GM23338 (cell line): ENCODE results near the gene KCND2. TPM values are rescaled to one million over a fixed set of nuclear protein-coding genes. Genes with fewer than 3 reads are reported as not detected.

Experiments used
- ATAC-seq: fragments of 200-7000 bp; cut with Tn5 transposase; 3 replicates; pipeline ENCODE4 v1.9.1; 2020
- DNase-seq: peaks from one replicate; pipeline ENCODE4 v3.0.0-alpha.2; 2015; ENCODE audit warnings: low spot score
- H2AFZ ChIP-seq: fragments of 200-600 bp; sonication (generic); 2 replicates; pipeline ENCODE4 v1.8.0; 2016; ENCODE audit warnings: antibody characterized with exemption, mild to moderate bottlenecking, moderate library complexity
- H3F3A ChIP-seq: fragments of 200-600 bp; sonication (generic); replicated peaks from 2 replicates; pipeline ENCODE4 v1.8.0; 2017; ENCODE audit warnings: antibody characterized with exemption, mixed run types, low read depth
- H3K27ac ChIP-seq: fragments of 200-600 bp; sonication (generic); 2 replicates; pipeline ENCODE4 v1.6.1; 2016; ENCODE audit warnings: low read depth
- H3K27me3 ChIP-seq: fragments of 200-600 bp; sonication (generic); 2 replicates; pipeline ENCODE4 v1.8.0; 2016; ENCODE audit warnings: mild to moderate bottlenecking, mixed run types, moderate library complexity; ENCODE audit not compliant: insufficient read depth
- H3K36me3 ChIP-seq: fragments of 200-600 bp; sonication (generic); 2 replicates; pipeline ENCODE4 v1.8.0; 2016; ENCODE audit warnings: mild to moderate bottlenecking; ENCODE audit not compliant: insufficient read depth
- H3K4me1 ChIP-seq: fragments of 200-600 bp; sonication (generic); 2 replicates; pipeline ENCODE4 v1.8.0; 2016; ENCODE audit warnings: mild to moderate bottlenecking, moderate library complexity; ENCODE audit not compliant: insufficient read depth
- H3K4me2 ChIP-seq: fragments of 200-600 bp; sonication (generic); 2 replicates; pipeline ENCODE4 v1.7.1; 2017; ENCODE audit warnings: mixed run types
- H3K4me3 ChIP-seq: fragments of 200-600 bp; sonication (generic); 2 replicates; pipeline ENCODE4 v1.6.1; 2016; ENCODE audit warnings: mixed run types
- H3K79me2 ChIP-seq: fragments of 200-600 bp; sonication (generic); replicated peaks from 2 replicates; pipeline ENCODE4 v1.8.0; 2017; ENCODE audit warnings: mild to moderate bottlenecking; ENCODE audit not compliant: insufficient read depth
- H3K9me2 ChIP-seq: fragments of 200-600 bp; sonication (generic); 2 replicates; pipeline ENCODE4 v1.8.0; 2017; ENCODE audit not compliant: insufficient read depth
- H4K20me1 ChIP-seq: fragments of 200-600 bp; sonication (generic); replicated peaks from 2 replicates; pipeline ENCODE4 v1.8.0; 2017; ENCODE audit warnings: mild to moderate bottlenecking; ENCODE audit not compliant: insufficient read depth
- H3K27ac Mint-ChIP-seq: 2 replicates; pipeline ENCODE4 v1.8.0; 2020; ENCODE audit warnings: inconsistent platforms, mild to moderate bottlenecking, moderate library complexity, mixed read lengths
- H3K27me3 Mint-ChIP-seq: 3 replicates; pipeline ENCODE4 v1.8.0; 2022; ENCODE audit warnings: low read depth, mild to moderate bottlenecking, moderate library complexity, mixed read lengths, inconsistent platforms; ENCODE audit not compliant: insufficient read depth, poor library complexity
- H3K36me3 Mint-ChIP-seq: 3 replicates; pipeline ENCODE4 v1.8.0; 2021; ENCODE audit warnings: low read depth, mild to moderate bottlenecking, inconsistent platforms, moderate library complexity, mixed read lengths
- H3K4me1 Mint-ChIP-seq: 3 replicates; pipeline ENCODE4 v1.8.0; 2020; ENCODE audit warnings: mild to moderate bottlenecking, inconsistent platforms, mixed read lengths
- H3K4me3 Mint-ChIP-seq: 3 replicates; pipeline ENCODE4 v1.8.0; 2021; ENCODE audit warnings: moderate library complexity, mild to moderate bottlenecking, inconsistent platforms, mixed read lengths
- H3K9me3 Mint-ChIP-seq: 3 replicates; pipeline ENCODE4 v1.8.0; 2020; ENCODE audit warnings: moderate library complexity, mild to moderate bottlenecking, inconsistent platforms, mixed read lengths
- CREB1 ChIP-seq: fragments of 250-450 bp; sonication (Bioruptor Pico); IDR thresholded peaks from 2 replicates; pipeline ENCODE4 v1.5.0; 2020; ENCODE audit warnings: low read depth, mild to moderate bottlenecking, moderate library complexity
- EZH2 ChIP-seq: fragments of 200-600 bp; sonication (generic); IDR thresholded peaks from one replicate; pipeline ENCODE4 v1.8.0; 2017; ENCODE audit warnings: antibody characterized with exemption, mild to moderate bottlenecking, low read depth; ENCODE audit not compliant: unreplicated experiment
- EZH2phosphoT487 ChIP-seq: fragments of 200-600 bp; sonication (generic); IDR thresholded peaks from one replicate; pipeline ENCODE4 v1.8.1; 2018; ENCODE audit warnings: antibody characterized with exemption; ENCODE audit not compliant: unreplicated experiment
- JUNB ChIP-seq: IDR thresholded peaks from one replicate; pipeline ENCODE4 v1.6.1; 2016; ENCODE audit warnings: antibody characterized with exemption; ENCODE audit not compliant: unreplicated experiment
- NANOG ChIP-seq: IDR thresholded peaks from 2 replicates; pipeline ENCODE4 v1.6.1; 2016; ENCODE audit warnings: antibody characterized with exemption, borderline replicate concordance
- POLR2AphosphoS5 ChIP-seq: IDR thresholded peaks from 2 replicates; pipeline ENCODE4 v1.6.1; 2016; ENCODE audit warnings: antibody characterized with exemption, low read depth
- STAT1 ChIP-seq: IDR thresholded peaks from one replicate; pipeline ENCODE4 v1.6.1; 2016; ENCODE audit warnings: antibody characterized with exemption; ENCODE audit not compliant: unreplicated experiment
- ZNF331 ChIP-seq: fragments of 250-450 bp; sonication (Bioruptor Pico); IDR thresholded peaks from 2 replicates; pipeline ENCODE4 v1.5.0; 2020; ENCODE audit warnings: low read depth, mild to moderate bottlenecking, moderate library complexity
- polyA plus RNA-seq: library from polyadenylated mRNA; unstranded; fragments of >200 nt; fragmentation: Nextera tagmentation; extraction: Ambion mirVana; gene quantifications from 2 replicates; pipeline ENCODE4 v1.2.1, GENCODE V29; 2016
- total RNA-seq: library from RNA; depleted of rRNA; stranded (reverse); fragments of >200 nt; shearing (Covaris generic); gene quantifications from 2 replicates; pipeline ENCODE4 v1.2.3, GENCODE V29; 2014
- TF ChIP-seq, protein P1 (sequence below): fragments of 250-450 bp; sonication (Bioruptor Pico); IDR thresholded peaks from 2 replicates; pipeline ENCODE4 v1.5.0; 2020; ENCODE audit warnings: mild to moderate bottlenecking, moderate library complexity
- TF ChIP-seq, protein P2 (sequence below): IDR thresholded peaks from 2 replicates; pipeline ENCODE4 v1.6.1; 2016; ENCODE audit warnings: antibody characterized with exemption
- TF ChIP-seq, protein P3 (sequence below), 2 experiments: fragments of 200-600 bp in 1 of 2; sonication (generic) in 1 of 2; conservative IDR thresholded peaks; 2 replicates each; pipeline versions ENCODE4 v1.5.1 to v1.6.1; 2016 to 2017; ENCODE audit warnings: antibody characterized with exemption in 2 of 2, low read depth in 2 of 2, mild to moderate bottlenecking in 2 of 2, moderate library complexity in 1 of 2

KCND2 gene
- total and polyA plus RNA-seq, 2 experiments from 2014 or later, result 7.1 to 15.6 TPM

DNA sequence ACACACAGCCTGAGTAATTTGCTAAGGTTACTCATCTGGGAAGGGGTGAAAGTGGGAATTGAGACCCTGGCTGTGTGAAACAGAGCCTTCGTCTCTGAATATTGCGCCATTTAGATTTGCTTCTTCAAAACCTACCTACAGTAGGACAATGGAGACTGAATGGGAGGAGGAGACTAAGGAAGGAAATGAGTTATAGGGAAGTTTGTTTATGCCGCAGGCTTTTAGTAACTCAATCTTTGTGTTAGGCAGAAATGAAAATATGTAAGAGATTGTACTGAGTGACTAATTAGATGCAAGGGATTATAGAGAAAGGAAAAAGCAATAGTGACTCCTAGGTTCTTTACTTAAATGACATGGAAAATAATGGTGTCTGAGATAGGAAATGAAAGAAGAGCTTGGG, 80.2 kb downstream of the KCND2 start:
- H3K4me3 Mint-ChIP-seq, result no peak overlapping the region
- H3K27ac ChIP-seq, result no peak overlapping the region
- H3K9me3 Mint-ChIP-seq, result no peaks in the 10 kb centered on the region
- H3K9me2 ChIP-seq, result no peaks in the 10 kb centered on the region
- no peak overlapping the region for H3K4me3 ChIP-seq
- H3K4me1 ChIP-seq, result no peaks in the 10 kb centered on the region
- TF ChIP-seq, protein P1, sequence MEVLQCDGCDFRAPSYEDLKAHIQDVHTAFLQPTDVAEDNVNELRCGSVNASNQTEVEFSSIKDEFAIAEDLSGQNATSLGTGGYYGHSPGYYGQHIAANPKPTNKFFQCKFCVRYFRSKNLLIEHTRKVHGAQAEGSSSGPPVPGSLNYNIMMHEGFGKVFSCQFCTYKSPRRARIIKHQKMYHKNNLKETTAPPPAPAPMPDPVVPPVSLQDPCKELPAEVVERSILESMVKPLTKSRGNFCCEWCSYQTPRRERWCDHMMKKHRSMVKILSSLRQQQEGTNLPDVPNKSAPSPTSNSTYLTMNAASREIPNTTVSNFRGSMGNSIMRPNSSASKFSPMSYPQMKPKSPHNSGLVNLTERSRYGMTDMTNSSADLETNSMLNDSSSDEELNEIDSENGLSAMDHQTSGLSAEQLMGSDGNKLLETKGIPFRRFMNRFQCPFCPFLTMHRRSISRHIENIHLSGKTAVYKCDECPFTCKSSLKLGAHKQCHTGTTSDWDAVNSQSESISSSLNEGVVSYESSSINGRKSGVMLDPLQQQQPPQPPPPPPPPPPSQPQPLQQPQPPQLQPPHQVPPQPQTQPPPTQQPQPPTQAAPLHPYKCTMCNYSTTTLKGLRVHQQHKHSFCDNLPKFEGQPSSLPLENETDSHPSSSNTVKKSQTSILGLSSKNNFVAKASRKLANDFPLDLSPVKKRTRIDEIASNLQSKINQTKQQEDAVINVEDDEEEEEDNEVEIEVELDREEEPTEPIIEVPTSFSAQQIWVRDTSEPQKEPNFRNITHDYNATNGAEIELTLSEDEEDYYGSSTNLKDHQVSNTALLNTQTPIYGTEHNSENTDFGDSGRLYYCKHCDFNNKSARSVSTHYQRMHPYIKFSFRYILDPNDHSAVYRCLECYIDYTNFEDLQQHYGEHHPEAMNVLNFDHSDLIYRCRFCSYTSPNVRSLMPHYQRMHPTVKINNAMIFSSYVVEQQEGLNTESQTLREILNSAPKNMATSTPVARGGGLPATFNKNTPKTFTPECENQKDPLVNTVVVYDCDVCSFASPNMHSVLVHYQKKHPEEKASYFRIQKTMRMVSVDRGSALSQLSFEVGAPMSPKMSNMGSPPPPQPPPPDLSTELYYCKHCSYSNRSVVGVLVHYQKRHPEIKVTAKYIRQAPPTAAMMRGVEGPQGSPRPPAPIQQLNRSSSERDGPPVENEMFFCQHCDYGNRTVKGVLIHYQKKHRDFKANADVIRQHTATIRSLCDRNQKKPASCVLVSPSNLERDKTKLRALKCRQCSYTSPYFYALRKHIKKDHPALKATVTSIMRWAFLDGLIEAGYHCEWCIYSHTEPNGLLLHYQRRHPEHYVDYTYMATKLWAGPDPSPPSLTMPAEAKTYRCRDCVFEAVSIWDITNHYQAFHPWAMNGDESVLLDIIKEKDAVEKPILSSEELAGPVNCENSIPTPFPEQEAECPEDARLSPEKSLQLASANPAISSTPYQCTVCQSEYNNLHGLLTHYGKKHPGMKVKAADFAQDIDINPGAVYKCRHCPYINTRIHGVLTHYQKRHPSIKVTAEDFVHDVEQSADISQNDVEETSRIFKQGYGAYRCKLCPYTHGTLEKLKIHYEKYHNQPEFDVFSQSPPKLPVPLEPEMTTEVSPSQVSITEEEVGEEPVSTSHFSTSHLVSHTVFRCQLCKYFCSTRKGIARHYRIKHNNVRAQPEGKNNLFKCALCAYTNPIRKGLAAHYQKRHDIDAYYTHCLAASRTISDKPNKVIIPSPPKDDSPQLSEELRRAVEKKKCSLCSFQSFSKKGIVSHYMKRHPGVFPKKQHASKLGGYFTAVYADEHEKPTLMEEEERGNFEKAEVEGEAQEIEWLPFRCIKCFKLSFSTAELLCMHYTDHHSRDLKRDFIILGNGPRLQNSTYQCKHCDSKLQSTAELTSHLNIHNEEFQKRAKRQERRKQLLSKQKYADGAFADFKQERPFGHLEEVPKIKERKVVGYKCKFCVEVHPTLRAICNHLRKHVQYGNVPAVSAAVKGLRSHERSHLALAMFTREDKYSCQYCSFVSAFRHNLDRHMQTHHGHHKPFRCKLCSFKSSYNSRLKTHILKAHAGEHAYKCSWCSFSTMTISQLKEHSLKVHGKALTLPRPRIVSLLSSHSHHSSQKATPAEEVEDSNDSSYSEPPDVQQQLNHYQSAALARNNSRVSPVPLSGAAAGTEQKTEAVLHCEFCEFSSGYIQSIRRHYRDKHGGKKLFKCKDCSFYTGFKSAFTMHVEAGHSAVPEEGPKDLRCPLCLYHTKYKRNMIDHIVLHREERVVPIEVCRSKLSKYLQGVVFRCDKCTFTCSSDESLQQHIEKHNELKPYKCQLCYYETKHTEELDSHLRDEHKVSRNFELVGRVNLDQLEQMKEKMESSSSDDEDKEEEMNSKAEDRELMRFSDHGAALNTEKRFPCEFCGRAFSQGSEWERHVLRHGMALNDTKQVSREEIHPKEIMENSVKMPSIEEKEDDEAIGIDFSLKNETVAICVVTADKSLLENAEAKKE (CRISPR knock-in tag), result no peak
- TF ChIP-seq STAT1 (no peak), NANOG (no peak), ZNF331 (CRISPR knock-in tag) (no peak), POLR2AphosphoS5 (no peak), EZH2phosphoT487 (no peak), JUNB (no peak), EZH2 (no peak), CREB1 (CRISPR knock-in tag) (no peak)
- TF ChIP-seq, protein P2, sequence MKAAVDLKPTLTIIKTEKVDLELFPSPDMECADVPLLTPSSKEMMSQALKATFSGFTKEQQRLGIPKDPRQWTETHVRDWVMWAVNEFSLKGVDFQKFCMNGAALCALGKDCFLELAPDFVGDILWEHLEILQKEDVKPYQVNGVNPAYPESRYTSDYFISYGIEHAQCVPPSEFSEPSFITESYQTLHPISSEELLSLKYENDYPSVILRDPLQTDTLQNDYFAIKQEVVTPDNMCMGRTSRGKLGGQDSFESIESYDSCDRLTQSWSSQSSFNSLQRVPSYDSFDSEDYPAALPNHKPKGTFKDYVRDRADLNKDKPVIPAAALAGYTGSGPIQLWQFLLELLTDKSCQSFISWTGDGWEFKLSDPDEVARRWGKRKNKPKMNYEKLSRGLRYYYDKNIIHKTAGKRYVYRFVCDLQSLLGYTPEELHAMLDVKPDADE, result no peak
- TF ChIP-seq, protein P3, sequence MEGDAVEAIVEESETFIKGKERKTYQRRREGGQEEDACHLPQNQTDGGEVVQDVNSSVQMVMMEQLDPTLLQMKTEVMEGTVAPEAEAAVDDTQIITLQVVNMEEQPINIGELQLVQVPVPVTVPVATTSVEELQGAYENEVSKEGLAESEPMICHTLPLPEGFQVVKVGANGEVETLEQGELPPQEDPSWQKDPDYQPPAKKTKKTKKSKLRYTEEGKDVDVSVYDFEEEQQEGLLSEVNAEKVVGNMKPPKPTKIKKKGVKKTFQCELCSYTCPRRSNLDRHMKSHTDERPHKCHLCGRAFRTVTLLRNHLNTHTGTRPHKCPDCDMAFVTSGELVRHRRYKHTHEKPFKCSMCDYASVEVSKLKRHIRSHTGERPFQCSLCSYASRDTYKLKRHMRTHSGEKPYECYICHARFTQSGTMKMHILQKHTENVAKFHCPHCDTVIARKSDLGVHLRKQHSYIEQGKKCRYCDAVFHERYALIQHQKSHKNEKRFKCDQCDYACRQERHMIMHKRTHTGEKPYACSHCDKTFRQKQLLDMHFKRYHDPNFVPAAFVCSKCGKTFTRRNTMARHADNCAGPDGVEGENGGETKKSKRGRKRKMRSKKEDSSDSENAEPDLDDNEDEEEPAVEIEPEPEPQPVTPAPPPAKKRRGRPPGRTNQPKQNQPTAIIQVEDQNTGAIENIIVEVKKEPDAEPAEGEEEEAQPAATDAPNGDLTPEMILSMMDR (conservative IDR thresholded peaks at IDR 0.05; ENCODE audit: low read depth in 2 of 2), result no peak
- H3K36me3 ChIP-seq, result no peaks in the 10 kb centered on the region
- H3K4me2 ChIP-seq, result no peak overlapping the region
- H3K27ac Mint-ChIP-seq, result no peak overlapping the region
- no peaks in the 10 kb centered on the region for H3K27me3 Mint-ChIP-seq
- no peaks in the 10 kb centered on the region for H4K20me1 ChIP-seq
- no peaks in the 10 kb centered on the region for H3K27me3 ChIP-seq
- H3K79me2 ChIP-seq, result no peaks in the 10 kb centered on the region
- H3K4me1 Mint-ChIP-seq, result no peaks in the 10 kb centered on the region
- ATAC-seq (no peak), DNase-seq (no peak)
- H3F3A ChIP-seq, result no peaks in the 10 kb centered on the region
- no peaks in the 10 kb centered on the region for H3K36me3 Mint-ChIP-seq
- no peak overlapping the region for H2AFZ ChIP-seq
